NCI-H1417 (cell line): ENCODE results near the gene RAP2A.

Experiments used
- DNase-seq, 3 experiments: peaks; one replicate each; lab custom pipeline; 2025; lab: John Stamatoyannopoulos, UW

RAP2A gene

DNA sequence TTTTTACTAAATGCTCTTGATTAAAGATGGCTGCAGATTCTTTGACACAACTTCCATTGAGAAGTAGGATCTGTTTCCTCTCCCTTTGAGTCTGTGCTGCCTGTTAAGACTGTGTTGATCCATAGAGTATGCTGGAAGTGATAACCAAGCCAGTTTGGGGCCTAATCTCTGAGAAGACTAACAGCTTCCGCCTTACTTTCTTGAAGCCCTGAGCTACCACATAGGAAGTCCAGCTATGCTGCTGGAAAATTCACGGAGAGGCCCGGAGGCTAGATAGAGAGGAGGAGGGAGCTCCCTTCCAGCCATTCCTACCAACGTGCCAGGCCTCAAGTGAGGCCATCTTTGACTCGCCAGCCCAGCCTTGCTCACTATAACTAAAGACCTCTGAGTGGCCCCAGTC is 12.5 kb downstream of the RAP2A start:
- DNase-seq = no peak

DNA sequence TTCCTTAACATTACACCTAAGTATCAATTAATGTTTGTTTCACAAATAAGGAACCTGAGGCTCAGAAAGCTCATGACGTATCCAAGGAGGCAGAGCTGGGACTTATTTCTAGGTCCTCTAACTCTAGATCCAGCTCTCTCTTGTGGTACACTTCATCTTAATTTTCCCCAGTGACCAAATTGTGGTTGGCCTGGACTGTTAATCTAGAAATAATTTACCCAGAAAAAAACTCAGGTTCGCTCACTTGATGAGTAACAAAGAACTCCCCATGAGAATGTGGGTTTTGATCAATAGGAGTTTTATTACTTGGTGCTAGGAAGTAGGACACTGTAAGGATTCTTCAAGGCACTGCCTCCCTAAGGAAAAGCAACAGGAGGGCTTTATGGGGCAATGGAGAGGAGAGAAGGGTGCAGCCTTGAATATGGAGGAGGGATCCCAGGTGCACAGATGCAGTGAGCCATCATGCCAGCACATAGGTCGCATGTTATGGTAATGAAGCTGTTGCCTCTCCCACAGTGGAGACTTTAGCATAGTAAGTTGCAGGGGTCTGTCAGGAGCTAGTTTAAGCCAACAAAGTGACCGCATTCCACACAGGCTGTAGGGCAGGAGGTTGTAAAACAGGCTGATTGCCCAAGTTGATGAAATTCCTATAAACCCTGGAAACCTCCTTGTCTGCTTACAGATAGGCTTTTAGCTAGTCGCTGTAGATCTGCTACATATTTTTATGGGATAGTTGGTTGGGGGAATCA is 14.7 kb downstream of the RAP2A start:
- no peak for DNase-seq

DNA sequence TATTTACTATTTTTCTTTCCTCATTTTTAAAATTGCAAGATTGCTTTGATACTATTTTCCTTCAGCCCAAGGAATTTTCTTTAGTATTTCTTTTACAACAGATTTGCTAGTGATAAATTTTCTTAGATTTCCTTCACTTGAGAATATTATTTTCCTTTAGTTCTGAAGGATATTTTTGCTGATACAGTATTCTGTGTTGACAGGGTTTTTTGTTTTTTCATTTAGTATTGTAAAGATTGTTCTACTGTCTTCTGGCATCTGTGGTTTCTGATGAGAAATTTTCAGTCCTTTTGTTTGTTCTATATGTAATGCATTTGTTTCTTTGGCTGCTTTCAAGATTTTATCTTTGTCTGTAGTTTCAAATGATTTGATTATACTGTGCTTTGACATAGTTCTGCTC is 20.7 kb downstream of the RAP2A start:
- no peak for DNase-seq

DNA sequence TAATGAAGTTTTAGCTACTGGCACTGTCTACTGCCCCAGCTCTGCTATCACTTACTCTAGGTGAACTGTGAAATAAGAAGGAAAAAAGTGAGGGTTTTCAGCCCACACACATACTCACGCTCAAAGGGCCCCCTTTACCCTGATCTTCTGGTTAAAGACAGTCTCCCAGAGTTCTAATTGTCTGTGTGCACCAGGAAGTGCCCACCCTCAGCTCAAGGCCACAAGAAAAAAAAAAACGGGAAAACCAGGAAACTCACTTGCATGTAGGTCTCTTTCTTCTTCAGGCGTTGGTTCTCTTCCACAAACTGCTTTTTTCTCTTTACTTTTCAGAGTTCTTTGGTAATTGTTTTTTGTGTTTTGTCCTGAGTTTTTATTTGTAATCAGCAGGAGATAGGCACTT is 22.1 kb downstream of the RAP2A start:
- no peak for DNase-seq

DNA sequence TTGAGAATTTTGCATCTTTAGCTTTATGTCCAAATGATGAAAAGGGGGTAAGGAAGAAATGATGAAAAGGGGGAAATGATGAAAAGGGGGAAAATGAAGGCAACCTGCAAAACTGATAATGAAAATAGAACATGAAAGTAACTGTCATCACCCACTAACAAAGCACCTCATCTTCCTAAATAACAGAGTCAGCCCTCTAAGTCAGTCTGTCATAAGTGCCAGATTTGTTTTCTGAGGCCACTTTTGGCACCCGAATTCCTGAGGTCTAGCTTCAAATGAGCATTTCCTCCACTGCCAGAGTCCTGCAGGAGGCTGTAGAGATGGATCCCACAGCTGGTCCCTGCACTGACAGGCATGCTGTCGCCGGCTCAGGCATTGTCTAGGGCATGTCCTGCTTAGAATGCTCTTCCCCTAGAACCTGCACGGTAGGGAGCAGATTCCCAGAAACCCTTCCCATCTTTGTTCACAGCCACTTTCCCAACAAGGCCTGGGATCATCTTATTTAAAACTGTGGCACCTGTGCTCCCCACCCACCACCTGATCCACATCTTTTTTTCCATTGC is 25.3 kb downstream of the RAP2A start:
- peak in 1 of 3 experiments; percentile 43 for DNase-seq

DNA sequence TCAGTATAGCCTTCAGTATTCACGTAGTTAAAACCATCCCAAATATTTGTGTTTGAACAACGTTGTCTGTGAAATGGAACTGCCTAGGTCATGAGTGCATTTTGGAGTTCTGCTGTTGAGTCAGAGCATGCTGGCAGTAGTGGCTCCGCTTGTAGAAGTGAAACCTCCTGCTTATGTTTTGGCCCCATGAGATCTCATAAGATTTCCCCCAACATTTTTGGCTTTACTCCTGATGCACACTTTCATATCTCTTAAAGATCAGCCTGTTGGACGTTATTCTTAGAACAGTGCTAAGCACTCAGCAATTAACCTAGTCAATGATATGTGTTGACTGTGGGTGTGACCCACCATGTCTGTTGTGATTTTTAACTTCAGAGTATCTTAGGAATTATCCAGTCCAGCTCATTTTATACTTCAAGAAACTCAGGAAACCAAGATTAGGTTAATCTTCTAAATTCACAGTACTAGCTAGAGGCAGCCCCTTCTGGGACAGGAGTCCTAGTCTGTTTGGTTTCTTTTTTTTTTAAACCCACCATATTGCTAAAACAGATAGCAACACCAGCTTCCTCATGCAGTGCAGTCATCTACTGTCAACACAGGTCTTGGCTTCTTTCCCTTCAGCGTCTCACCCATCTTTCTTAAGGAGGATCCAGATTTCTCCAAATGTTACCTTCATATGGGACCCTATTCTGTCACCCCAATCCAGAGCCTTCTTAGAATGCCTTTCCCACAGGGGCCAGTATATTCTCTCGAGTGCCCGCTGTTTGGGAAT is 26.2 kb downstream of the RAP2A start:
- DNase-seq = peak in 1 of 3 experiments; percentile 43

DNA sequence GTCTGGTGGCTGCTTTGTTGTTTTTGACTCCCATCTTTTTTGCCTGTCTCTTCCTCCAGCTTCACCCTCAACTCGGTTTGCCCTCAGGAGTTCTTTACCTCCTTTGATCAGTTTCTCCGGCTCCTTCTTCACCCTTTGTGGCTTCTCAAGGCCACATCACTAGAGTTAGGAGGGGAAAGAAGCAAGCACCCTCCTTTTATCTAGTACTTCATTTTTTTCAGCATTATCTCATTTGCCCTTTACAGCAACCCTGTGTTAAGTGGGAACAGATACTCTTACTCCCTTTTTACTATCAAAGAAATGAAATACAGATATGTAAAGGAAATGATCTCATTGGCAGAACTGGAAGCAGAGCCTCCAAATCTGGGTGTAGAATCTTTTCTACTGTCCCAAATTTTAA is 26.9 kb downstream of the RAP2A start:
- no peak for DNase-seq

DNA sequence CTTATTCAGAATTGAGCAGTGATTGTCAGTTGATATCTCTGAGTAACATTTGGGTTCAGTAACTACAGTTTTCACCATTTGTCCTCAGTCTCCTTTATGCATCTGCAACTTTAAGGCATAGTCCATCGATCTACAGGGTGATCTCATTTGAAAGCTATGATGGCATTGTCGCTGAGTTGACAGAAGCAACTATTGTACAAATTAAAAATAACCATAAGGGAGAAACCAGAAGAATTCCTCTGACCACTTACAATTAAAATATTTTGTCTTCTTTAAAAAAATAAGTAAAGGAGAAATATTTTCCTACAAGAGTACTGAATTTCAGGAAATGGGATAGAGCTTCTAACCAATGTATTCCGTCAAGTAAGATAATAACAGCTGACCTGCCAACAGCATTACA is 30.6 kb downstream of the RAP2A start:
- DNase-seq = no peak

DNA sequence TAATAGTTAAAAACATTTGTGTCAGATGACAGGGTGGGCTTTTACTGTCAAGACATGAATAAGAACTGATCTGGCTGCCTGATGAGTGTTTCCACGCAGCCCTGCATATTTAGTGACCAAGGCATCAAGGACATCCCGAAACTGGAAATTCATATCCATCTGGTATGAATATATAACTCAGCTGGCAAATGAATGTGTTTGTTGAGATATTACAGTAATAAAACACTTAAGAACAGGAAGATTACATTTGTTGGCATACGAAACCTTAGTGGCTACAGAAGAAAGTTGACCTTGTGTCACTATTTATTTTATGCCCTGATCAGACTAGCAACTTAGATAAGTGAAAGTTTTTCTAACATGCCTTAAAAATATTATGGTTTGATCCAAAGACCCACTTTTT is 32.8 kb downstream of the RAP2A start:
- DNase-seq = no peak

DNA sequence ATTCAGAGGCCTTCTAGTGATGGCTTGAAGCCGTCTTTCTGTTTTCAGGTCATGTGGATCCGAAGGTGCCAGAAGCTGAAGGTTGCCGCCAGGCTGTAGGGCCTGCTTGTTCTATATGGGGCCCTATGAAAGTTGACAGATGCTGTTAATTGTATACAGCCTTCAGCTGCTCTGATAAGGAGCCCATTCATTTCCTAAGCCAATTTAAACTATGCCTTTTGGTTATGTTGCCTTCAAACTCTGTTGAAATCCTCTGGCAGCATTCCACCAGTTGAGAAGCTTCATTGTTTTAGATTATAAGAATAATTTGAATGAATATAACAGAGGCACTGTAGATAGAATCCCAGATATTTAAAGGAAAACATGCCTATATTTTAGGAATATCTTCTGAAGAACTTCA is 34.4 kb downstream of the RAP2A start:
- DNase-seq = no peak

DNA sequence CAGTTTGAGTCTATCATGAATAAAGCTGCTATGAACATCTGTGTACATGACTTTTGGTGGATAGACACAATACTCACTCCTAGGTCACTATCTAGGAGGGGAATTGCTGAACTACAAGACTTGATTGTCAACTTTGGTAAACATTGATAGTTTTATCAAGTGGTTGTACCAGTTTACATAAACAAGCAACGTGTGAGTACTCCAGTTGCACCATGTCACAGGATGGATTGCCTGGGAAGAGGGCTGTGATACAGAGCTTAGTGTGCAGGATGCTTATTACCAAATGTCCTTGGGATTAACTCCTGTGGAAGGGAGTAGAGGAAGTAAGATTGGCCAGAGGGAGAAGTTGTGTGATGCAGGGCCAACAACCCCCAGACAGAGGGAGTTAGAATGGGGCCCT is 37.7 kb downstream of the RAP2A start:
- DNase-seq = no peak

DNA sequence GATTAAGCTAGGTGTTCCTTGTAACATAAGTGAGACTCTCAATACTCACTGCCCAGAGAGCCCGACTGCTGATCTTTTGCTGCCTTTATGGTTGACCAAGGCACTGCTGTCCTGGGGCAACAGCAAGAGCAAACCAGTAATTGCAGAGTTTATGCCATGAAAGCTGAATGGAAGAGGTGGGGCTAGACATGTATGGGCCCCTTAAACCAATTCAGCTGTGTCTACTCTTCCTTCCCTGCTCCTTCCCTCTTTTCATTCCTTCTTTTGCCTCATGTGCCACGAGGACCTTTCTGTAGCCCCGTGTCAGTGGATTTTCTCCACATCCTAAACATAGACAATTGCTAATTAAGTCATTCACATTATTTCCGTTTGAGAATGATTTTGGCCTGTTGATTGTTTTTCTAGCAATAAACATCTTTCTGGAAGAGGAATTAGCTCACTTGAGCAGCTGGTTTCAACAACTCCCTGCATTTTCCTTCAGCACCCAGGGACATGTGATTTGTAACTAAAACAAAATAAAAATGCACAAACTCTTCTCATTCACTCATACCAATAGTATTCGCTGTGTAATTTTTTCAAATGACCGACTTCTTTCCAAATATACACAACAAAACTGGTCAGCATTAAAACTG is 40.5 kb downstream of the RAP2A start:
- no peak for DNase-seq

DNA sequence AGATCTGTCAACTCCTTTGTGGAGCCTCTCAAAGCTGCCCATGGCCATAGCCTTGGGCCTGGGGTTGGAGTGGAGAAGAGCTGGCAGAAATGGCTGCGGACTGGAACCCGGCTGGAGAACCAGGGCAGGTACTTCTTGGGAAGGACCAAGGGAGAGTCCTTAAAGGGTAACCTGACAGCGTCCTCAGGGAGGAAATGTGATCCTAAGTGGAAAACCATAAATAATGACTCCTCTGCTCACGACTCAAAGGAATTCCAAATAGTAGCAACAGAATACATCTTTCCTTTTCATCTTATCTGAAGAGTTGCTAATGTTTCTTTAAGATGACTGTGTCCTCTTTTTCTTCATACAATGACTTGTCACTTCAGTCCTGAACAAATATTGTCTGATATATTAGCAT is 41.0 kb downstream of the RAP2A start:
- DNase-seq = peak in 1 of 3 experiments; percentile 60

DNA sequence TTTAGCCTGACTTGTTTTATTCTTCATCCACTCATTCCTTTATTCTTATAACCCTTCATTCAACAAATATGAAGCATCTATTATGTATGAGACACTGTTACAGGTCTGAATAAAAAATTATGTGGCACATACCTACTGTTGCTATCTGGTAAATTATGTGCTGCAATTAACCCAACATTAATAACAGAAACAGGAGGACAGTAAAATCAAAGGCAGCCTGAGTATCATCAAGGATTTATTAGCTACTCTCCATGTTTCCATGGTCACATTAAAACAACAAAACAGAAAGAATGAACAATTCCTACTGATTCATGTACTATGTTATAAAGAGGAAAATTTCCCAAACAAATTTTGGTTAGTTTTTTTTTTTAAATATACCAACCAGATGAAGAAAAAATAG is 43.9 kb downstream of the RAP2A start:
- DNase-seq = peak in 1 of 3 experiments; percentile 61

DNA sequence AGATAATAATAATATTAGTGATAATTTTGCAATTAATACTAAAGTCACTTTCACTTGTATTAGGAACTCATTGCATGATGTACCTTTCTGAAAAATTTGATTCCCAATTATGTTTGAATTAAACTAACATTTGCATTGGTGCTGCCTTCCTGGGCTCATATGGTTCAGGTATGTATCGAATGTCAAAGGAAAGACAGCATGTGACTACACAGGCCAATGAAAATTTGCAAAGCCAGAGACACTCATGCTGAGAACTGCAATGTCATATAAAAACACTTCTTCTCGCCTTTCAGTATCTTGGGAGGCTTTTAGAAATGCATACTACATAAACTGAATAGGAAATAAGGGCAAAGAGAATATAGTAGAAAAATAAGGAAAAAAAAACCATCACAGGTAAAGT is 44.3 kb downstream of the RAP2A start:
- peak; percentile 6 to 54 (median 28) for DNase-seq

DNA sequence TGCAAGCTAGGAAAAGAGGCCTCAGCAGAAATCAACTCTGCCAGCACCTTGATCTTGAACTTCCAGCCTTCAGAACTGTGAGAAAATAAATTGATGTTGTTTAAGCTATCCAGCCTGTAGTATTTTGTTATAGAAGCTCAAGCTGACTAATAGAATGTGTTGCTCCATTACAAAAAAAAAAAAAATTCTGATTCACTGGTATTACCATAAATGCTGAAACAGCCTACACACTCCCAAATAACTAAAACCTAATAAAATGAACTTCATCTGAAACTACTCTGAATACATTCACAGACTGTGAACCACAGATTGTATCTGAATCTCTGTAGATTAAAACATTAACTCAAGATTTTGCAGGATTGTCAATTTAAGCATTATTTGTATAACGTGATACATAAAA is 49.5 kb downstream of the RAP2A start:
- no peak for DNase-seq

DNA sequence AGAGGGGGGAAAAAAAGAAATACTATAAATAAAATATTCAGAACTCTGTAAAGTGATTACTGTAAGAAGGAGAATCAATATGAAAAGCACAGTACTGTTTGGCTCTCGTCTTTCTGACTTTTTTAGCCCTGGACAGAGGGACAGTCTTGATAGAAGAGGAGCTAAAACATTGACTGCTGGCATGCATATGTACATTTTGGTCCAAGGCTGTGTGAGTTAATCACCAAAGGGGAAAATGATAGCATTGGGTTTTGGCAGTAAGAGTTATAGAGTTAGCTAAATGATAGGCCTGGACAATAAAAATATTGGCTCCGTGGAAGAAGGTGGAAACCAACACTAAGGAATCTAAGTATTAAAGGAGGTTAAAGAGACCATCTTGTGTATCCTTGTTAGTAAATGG is 50.3 kb downstream of the RAP2A start:
- DNase-seq = no peak

DNA sequence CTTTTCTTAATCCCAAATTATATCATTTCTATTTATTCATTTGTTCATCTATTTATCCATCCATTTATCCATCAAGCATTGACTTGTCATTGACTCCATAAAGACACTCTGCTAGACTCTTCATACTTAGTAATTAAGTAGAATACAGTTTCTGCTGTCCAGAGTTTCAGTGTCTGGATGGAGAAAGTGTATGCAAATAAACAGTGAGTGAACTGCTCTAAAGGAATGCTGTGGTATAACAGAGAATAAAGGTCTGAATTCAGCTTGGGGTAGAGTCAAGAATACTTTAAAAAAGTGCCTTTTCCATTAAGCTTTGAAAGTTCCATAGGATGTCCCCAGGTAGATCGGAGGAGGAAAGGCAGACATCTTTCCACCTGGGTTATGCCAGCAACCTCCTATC is 51.4 kb downstream of the RAP2A start:
- no peak for DNase-seq

DNA sequence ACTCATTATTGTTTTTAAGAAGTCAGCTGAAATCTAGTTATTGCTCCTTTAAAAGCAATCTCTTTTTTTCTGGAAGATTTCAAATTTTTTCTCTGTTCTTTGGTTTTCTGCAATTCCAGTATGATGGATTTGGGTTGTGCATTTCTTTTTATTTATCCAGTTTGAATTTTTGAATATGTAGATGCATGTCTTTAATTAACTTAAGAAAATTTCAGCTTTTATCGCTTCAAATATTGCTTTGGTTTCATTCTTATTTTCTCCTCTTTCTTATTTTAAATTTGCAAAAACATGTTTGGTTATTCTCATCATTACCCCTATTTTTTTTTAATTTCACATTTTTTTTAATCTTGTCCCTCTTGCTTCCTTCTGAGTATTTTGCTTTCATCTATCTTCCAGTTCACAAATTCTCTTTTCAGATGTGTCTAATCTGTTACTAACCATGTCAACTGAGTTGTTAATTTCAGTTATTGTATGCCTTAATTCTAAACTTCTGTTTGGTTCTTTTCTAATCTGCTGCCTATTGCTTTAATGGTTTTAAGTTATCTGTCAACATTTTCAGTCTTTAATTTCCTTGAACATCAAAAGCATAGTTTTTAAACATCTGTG is 56.8 kb downstream of the RAP2A start:
- no peak for DNase-seq

DNA sequence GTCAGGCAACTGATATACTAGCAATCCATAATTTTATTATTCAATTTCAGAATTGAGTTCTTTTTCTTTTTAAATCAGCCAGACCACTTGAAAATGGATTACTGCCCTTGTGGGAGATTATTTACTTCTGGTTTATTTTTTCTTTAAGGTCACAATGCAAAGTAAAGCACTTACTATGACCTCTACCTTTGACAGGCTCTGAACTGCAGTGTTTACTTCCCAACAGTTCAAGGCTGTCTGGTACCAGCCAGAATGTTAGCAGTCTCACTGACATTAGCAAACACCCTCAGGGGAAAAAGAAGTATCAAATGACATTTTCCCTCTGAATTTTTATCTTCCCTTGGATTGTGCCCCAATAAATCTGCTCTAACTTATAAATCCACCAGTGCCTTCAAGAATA is 57.5 kb downstream of the RAP2A start:
- peak in 1 of 3 experiments; percentile 69 for DNase-seq

DNA sequence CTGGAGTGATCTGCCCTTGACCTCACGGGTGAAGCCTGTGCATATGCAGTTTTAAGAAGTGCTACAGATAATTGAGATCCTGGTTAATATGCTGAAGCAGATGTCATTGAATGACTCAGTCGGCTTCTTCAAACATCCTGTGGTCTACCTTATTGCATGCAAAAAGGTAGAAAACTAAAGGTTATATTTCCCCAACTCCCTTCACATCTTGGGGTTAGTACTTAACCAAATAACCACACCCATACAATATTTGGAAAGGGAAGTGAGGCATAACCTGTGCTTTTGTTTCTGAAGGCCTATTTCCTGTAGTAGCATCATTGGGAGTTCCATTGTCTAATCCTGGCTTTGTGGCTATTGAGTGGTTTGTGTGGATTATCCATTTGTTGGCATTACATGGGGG is 58.3 kb downstream of the RAP2A start:
- peak in 2 of 3 experiments; percentile 10 to 24 for DNase-seq

DNA sequence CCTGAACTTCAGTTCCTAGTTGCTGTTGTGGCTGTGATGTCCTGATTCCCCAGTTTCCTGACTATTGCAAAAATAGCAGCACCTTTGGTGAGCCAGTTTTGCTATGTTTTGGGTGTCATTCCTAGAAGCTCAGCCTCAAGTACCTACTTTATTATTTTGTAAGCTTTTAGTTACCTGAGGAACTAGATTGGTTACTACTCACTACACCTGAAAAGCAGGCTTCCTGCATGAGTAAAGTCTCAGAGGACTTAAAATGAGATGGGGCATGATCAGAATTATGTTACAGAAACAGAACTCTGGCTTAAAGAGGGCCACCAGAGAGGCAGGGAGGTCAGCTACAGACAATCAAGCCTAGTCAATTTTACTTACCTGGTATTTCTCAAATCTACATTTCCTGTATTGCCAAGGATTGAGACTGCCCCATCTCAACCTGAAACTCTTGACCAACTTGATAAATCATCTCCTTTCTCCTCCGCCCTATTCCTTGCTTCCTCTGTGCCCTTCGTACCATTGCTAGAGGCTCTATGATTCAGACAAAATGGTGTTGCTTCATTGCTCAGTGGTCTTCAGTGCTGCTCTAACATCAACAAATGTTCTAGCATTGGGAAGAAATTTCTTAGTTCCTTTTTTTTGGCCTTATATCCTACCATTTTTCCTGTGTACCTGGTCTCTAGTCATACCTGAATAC is 58.9 kb downstream of the RAP2A start:
- DNase-seq = no peak
